SH-SY5Y (cell line): Measurements from ENCODE around the gene ZNF302.
A peak's percentile ranks its signal among the peaks of the same experiment; 100 is the strongest.

Experiments used
- GATA2 ChIP-seq: IDR thresholded peaks from 2 replicates; pipeline ENCODE4 v1.6.1; 2011; ENCODE audit warnings: mild to moderate bottlenecking, low read depth, low read length
- GATA3 ChIP-seq: IDR thresholded peaks from 2 replicates; pipeline ENCODE4 v1.6.1; 2011; ENCODE audit warnings: low read depth, mild to moderate bottlenecking, low read length, moderate library complexity

Gene ZNF302

GRCh38 chr19:34711890-34712289, 34.4 kb downstream of the ZNF302 start:
- no peak for TF ChIP-seq GATA2
- TF ChIP-seq GATA3, result no peak

GRCh38 chr19:34712395-34713261, 35.1 kb downstream of the ZNF302 start:
- TF ChIP-seq GATA3, result no peak
- no peak for TF ChIP-seq GATA2

- TF ChIP-seq GATA2 (no peak), GATA3 (no peak)
These were observed 35.8 kb downstream of the ZNF302 start for GRCh38 chr19:34713262-34713637.

GRCh38 chr19:34715357-34715756, 37.9 kb downstream of the ZNF302 start:
- TF ChIP-seq GATA2 (no peak), GATA3 (no peak)

- no peak for TF ChIP-seq GATA3
- TF ChIP-seq GATA2, result no peak
These were observed 44.9 kb downstream of the ZNF302 start for GRCh38 chr19:34722353-34722752.

GRCh38 chr19:34725400-34725799, 47.9 kb downstream of the ZNF302 start:
- TF ChIP-seq GATA2, result no peak
- no peak for TF ChIP-seq GATA3

- no peak for TF ChIP-seq GATA3
- no peak for TF ChIP-seq GATA2
These were observed 53.7 kb downstream of the ZNF302 start for GRCh38 chr19:34731019-34731829.

GRCh38 chr19:34731964-34732363, 54.5 kb downstream of the ZNF302 start:
- TF ChIP-seq GATA2, result no peak
- no peak for TF ChIP-seq GATA3

GRCh38 chr19:34732612-34733211, 55.2 kb downstream of the ZNF302 start:
- TF ChIP-seq GATA2, result no peak
- no peak for TF ChIP-seq GATA3

- TF ChIP-seq GATA2, result no peak
- TF ChIP-seq GATA3, result no peak
These were observed 55.8 kb downstream of the ZNF302 start for GRCh38 chr19:34733266-34733745.

GRCh38 chr19:34733746-34734536, 56.5 kb downstream of the ZNF302 start, which contains the start of gene ZNF181:
ZNF181 (plus strand) TSS chr19:34734243; CDS start chr19:34735038, 795 bp downstream.
- TF ChIP-seq GATA3, result no peak
- TF ChIP-seq GATA2, result no peak; the same call in 1 of the 2 replicates

GRCh38 chr19:34734537-34735103, 57.1 kb downstream of the ZNF302 start:
- TF ChIP-seq GATA2, result peak; percentile 18; the same call in 1 of the 2 replicates
- no peak for TF ChIP-seq GATA3
